Breast epithelium (tissue), 4 donors: ENCODE results near the gene PRAMEF18. TPM values are rescaled to one million over a fixed set of nuclear protein-coding genes. Genes with fewer than 3 reads are reported as not detected.
A peak's percentile ranks its signal among the peaks of the same experiment; 100 is the strongest.
"Not testable (repeated sequence)": the region's sequence is repeated elsewhere in the genome, so short reads cannot be mapped to it uniquely, and the experiment has no call there.

ENCODE experiments used
- DNase-seq, 2 donors: peaks; one replicate each; pipeline ENCODE4 v3.0.0-alpha.2; 2019; ENCODE audit warnings: low spot score in 2 of 2
- H3K27ac ChIP-seq, 2 donors: fragments of 200-600 bp; sonication (generic) in 1 of 2; one replicate each; pipeline ENCODE4 v1.5.1; 2016 to 2019; ENCODE audit warnings: mild to moderate bottlenecking in 1 of 2
- H3K27me3 ChIP-seq, 2 donors: fragments of 200-600 bp; sonication (generic) in 1 of 2; one replicate each; pipeline versions ENCODE4 v1.5.1 to v1.6.0; 2017 to 2019; ENCODE audit warnings: control low read depth in 1 of 2, mild to moderate bottlenecking in 1 of 2
- H3K36me3 ChIP-seq: fragments of 200-600 bp; one replicate; pipeline ENCODE4 v1.5.1; 2019
- H3K4me1 ChIP-seq, 2 donors: fragments of 200-600 bp; sonication (generic); one replicate each; pipeline ENCODE4 v1.5.1; 2016 to 2019; ENCODE audit warnings: control low read depth in 1 of 2
- H3K4me3 ChIP-seq, 3 donors: fragments of 200-600 bp; sonication (generic); 1 replicate in 2 of 3; 2 replicates in 1 of 3; pipeline ENCODE4 v1.5.1; 2016 to 2019; ENCODE audit warnings: mild to moderate bottlenecking in 3 of 3, moderate library complexity in 2 of 3
- H3K9me3 ChIP-seq, 2 donors: fragments of 200-600 bp; sonication (generic) in 1 of 2; one replicate each; pipeline ENCODE4 v1.5.1; 2016 to 2019; ENCODE audit warnings: control low read depth in 1 of 2
- intact Hi-C: fragments of 100-400 bp; cut with DNase I; formaldehyde crosslinking; loops from one replicate; pipeline ENCODE4 v1.15.1; 2023; ENCODE audit warnings: low total_unique reads
- total RNA-seq, 3 donors: library from RNA; depleted of rRNA; stranded (reverse); fragments of >200 nt; gene quantifications; one replicate each; pipeline ENCODE4 v1.1.0, GENCODE V29; 2016

PRAMEF18 gene, protein sequence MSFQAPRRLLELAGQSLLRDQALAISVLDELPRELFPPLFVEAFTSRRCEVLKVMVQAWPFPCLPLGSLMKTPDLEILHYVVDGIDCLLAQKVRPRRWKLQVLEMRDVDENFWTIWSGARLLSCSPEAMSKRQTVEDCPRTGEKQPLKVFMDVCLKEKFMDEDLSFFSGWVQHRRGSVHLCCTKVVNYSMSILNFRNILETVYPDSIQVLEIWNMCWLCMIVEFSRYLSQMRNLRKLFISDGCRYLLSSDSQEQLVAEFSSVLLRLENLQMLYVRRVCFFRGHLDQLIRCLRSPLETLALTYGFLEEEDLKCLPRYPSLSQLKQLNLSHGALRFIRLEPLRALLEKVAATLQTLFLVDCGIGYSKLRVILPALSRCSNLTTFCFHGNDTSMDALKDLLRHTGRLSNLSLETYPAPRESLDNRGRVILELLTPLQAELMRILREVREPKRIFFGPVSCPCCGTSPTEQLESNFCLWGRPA
- not detected for total RNA-seq

DNA sequence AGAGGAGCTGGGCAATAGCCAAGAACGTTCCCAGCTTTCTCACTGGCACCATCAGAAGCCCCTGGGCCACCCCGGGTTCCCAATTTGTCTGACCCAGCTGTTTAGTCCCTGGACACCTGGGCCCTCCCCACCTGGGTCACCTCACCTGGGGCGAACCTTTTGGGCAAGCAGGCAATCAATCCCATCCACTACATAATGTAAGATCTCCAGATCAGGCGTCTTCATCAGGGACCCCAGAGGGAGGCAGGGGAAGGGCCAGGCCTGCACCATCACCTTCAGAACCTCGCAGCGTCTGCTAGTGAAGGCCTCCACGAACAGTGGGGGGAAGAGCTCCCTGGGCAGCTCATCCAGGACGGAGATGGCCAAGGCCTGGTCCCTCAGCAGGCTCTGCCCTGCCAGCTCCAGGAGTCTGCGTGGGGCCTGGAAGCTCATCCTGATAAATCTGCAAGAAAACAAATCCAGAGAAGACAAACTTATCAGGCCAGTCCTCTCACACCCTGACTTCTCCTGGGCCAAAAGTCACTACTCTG lies at the start of gene PRAMEF18:
TSS of gene PRAMEF18 (minus strand) at position 480 of the 530 bp plus-strand sequence. CDS start at position 432, 48 bp downstream.
- not testable (repeated sequence) for H3K36me3 ChIP-seq

GRCh38 chr1:13265124-13265523 lies 39.2 kb upstream of the PRAMEF18 start:
- H3K4me3 ChIP-seq, intact Hi-C loops, DNase-seq, H3K27me3 ChIP-seq, H3K36me3 ChIP-seq, H3K4me1 ChIP-seq, H3K9me3 ChIP-seq, H3K27ac ChIP-seq: not testable (repeated sequence)

More for the DNA sequence above, at the start of gene PRAMEF18:
- H3K9me3 ChIP-seq, H3K4me3 ChIP-seq, H3K27me3 ChIP-seq, DNase-seq, intact Hi-C loops, H3K4me1 ChIP-seq, H3K27ac ChIP-seq: not testable (repeated sequence)

DNA sequence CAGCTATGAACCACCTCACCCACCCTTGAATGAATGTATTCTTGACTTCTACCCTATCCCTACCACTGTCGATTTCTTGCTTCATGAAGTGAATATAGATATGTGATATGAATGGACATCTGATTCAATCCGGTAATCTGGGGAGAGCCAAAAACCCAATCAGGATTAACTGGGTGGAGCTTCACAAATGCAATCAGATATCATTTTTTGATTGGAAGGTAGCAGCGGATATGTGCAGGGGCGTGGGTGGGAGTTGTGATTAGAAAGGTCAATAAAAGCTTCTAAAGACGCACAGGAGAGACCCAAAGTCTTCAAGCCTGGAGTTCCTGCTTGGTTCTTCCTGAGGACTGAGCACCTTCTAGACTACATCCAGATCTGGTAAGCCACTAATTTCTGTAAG lies 27.9 kb upstream of the PRAMEF18 start, which contains the start of gene PRAMEF5:
TSS of gene PRAMEF5 (plus strand) at position 301 of the 400 bp plus-strand sequence. CDS start 5,071 bp downstream, outside the sequence.
- DNase-seq, H3K4me1 ChIP-seq, H3K4me3 ChIP-seq, H3K9me3 ChIP-seq, H3K36me3 ChIP-seq, H3K27ac ChIP-seq, intact Hi-C loops, H3K27me3 ChIP-seq: not testable (repeated sequence)

DNA sequence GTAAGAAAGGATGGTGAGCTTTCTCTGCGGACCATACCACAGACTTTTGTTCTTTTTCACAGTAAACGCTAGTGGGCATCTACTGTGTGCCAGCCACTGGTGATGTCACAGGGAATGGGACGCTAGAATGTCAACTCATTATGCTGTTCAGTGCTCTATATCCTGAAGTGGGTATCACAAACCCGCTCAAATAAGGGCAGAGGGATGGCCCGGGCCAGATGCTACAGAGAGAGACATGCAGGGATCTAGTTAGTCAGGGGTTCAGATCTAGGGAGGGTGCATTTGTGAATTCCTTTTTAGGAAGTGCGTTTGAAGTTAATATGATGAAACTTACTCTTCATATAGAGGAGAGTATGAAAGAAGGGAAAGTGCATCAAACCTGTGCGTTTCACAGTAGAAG lies 21.2 kb upstream of the PRAMEF18 start:
- DNase-seq, H3K9me3 ChIP-seq, intact Hi-C loops, H3K36me3 ChIP-seq, H3K4me3 ChIP-seq, H3K4me1 ChIP-seq, H3K27me3 ChIP-seq, H3K27ac ChIP-seq: not testable (repeated sequence)

DNA sequence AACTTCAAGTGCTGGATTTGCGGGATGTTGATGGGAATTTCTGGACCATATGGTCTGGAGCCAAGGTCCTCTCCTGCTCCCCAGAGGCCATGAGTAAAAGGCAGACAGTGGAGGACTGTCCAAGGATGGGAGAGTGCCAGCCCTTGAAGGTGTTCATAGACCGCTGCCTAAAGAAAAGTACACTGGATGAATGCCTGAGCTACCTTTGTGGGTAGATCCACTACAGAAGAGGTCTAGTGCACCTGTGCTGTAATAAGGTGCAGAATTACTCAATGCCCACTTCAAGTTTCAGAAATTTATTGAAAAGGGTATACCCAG lies 20.6 kb upstream of the PRAMEF18 start:
- H3K27ac ChIP-seq, intact Hi-C loops, H3K4me3 ChIP-seq, H3K9me3 ChIP-seq, H3K36me3 ChIP-seq, H3K4me1 ChIP-seq, H3K27me3 ChIP-seq: not testable (repeated sequence)
- peak in 1 of 2 donors; percentile 14 for DNase-seq

DNA sequence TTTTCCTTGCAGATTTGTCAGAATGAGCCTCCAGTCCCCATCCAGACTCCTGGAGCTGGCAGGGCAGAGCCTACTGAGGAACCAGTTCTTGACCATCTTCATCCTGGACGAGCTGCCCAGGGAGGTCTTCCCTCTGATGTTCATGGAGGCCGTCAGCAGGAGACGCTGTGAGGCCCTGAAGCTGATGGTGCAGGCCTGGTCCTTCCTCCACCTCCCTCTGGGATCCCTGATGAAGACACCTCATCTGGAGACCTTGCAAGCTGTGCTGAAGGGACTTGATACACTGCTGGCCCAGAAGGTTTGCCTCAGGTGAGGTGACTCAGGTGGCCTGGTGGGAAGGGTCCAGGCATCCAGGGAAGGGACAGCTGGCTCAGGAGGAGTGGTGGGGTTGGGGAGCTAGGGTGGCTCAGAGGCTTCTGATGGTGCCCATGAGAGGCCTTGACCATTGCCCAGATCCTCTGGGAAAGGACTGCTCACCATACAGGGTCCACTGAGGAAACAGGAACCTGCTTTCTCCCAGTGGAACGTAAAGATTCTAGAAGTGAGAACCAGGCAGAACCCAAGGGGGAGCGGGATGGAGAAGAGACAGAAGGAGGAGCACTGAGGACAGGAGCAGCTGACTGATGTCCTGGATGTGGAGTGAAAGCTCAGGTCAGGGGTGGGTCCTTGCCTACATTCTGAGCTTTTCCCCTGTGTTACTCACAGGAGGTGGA lies 20.0 kb upstream of the PRAMEF18 start:
- H3K4me1 ChIP-seq, H3K27me3 ChIP-seq, H3K36me3 ChIP-seq, H3K4me3 ChIP-seq, H3K27ac ChIP-seq, intact Hi-C loops, H3K9me3 ChIP-seq: not testable (repeated sequence)
- DNase-seq, result peak in 1 of 2 donors; percentile 11

GRCh38 chr1:13243536-13244263 lies 17.7 kb upstream of the PRAMEF18 start:
- H3K27ac ChIP-seq, H3K36me3 ChIP-seq, H3K4me1 ChIP-seq, DNase-seq, H3K4me3 ChIP-seq, H3K9me3 ChIP-seq, intact Hi-C loops, H3K27me3 ChIP-seq: not testable (repeated sequence)

GRCh38 chr1:13239633-13240032 lies 13.7 kb upstream of the PRAMEF18 start:
- H3K4me1 ChIP-seq, H3K36me3 ChIP-seq, H3K27ac ChIP-seq, H3K4me3 ChIP-seq, intact Hi-C loops, DNase-seq, H3K9me3 ChIP-seq, H3K27me3 ChIP-seq: not testable (repeated sequence)

- H3K27me3 ChIP-seq, intact Hi-C loops, H3K27ac ChIP-seq, H3K4me3 ChIP-seq, H3K4me1 ChIP-seq, H3K9me3 ChIP-seq, H3K36me3 ChIP-seq, DNase-seq: not testable (repeated sequence)
Measured at GRCh38 chr1:13237572-13237971, 11.6 kb upstream of the PRAMEF18 start.

DNA sequence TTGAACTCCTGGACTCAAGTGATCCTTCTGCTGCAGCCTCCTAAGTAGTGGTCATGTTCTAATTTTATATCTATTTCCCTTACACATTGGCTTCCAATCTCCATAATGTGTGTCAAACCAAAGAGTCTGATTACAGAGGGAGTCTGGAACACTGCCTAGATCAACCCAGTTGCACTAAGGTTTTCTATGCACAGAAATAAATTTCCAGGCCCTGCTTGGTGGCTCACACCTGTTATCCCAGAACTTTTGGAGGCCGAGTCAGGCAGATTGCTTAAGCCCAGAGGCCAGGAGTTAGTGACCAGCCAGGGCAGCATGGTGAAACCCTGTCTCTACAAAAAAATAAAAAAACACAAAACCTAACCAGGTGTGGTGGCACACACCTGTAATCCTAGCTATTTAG lies 8.1 kb upstream of the PRAMEF18 start:
- H3K4me3 ChIP-seq, DNase-seq, intact Hi-C loops, H3K27ac ChIP-seq, H3K9me3 ChIP-seq, H3K4me1 ChIP-seq, H3K27me3 ChIP-seq, H3K36me3 ChIP-seq: not testable (repeated sequence)

GRCh38 chr1:13232056-13232455 lies 6.1 kb upstream of the PRAMEF18 start:
- H3K4me1 ChIP-seq, H3K27me3 ChIP-seq, H3K9me3 ChIP-seq, H3K4me3 ChIP-seq, intact Hi-C loops, H3K36me3 ChIP-seq, H3K27ac ChIP-seq, DNase-seq: not testable (repeated sequence)

GRCh38 chr1:13231061-13231750 lies 5.3 kb upstream of the PRAMEF18 start:
- intact Hi-C loops, H3K4me1 ChIP-seq, H3K9me3 ChIP-seq, H3K27ac ChIP-seq, H3K4me3 ChIP-seq, H3K27me3 ChIP-seq, H3K36me3 ChIP-seq: not testable (repeated sequence)
- DNase-seq, result peak in 1 of 2 donors; percentile 17
